Measurements from ENCODE around the gene OSBPL5.
A peak's percentile ranks its signal among the peaks of the same experiment; 100 is the strongest.

The OSBPL5 gene

GRCh38 chr11:3080733-3081385 is 84.3 kb downstream of the OSBPL5 start:
- Histone ChIP-seq H3K4me2 (ENCODE audit: insufficient read depth, low read length, poor library complexity, severe bottlenecking) (no peak overlapping the region), H2BK12ac (ENCODE audit: low read length) (no peak overlapping the region), H3K9me3 (replicated peaks in 1 of 2; ENCODE audit: control insufficient read depth in 2 of 2, insufficient read depth in 1 of 2, low read depth in 1 of 2, low read length in 2 of 2) (no peaks in the 10 kb centered on the region), H3K27me3 (ENCODE audit: control insufficient read depth in 3 of 3, insufficient read depth in 3 of 3, low read depth in 1 of 3, low read length in 3 of 3) (peaks cover 0 to 2% (median 0%) of the 10 kb centered on the region in 3 experiments), H3K4me3 (ENCODE audit: low read length in 2 of 2) (no peak overlapping the region), H3K14ac (ENCODE audit: low read length) (no peak overlapping the region), H4K8ac (ENCODE audit: low read depth, low read length) (no peak overlapping the region), H3K4me1 (ENCODE audit: control insufficient read depth in 2 of 2, insufficient read depth in 1 of 2, low read depth in 1 of 2, low read length in 2 of 2) (no peaks in the 10 kb centered on the region), H3K79me1 (ENCODE audit: low read depth, low read length) (no peaks in the 10 kb centered on the region), H3K23ac (ENCODE audit: low read depth, low read length, poor library complexity) (no peak overlapping the region), H3K36me3 (replicated peaks in 1 of 2; ENCODE audit: control insufficient read depth in 2 of 2, insufficient read depth in 2 of 2, low read length in 2 of 2) (peaks cover 0 to 1% of the 10 kb centered on the region in 2 donors), H2AK5ac (ENCODE audit: low read depth, low read length) (no peak overlapping the region), H2BK120ac (ENCODE audit: low read depth, low read length) (no peak overlapping the region), H3K18ac (ENCODE audit: low read length) (no peak overlapping the region), H3K27ac (replicated peaks; ENCODE audit: low read length) (no peak overlapping the region), H2BK5ac (ENCODE audit: low read length) (no peak overlapping the region), H3K4ac (ENCODE audit: low read length) (no peak overlapping the region), H2AFZ (ENCODE audit: low read length) (no peak overlapping the region), H3K9ac (ENCODE audit: low read depth, low read length, poor library complexity) (no peak overlapping the region), H4K91ac (ENCODE audit: low read depth, low read length, poor library complexity) (no peak overlapping the region), H2BK15ac (ENCODE audit: low read length) (no peak overlapping the region)
- no CpG with 5 or more reads among the region's 13 CpGs for WGBS, 2 donors (ENCODE audit: extremely low coverage in 2 of 2, insufficient read length in 2 of 2, insufficient replicate concordance in 1 of 2)
- DNase-seq (ENCODE audit: low spot score): no peak

DNA sequence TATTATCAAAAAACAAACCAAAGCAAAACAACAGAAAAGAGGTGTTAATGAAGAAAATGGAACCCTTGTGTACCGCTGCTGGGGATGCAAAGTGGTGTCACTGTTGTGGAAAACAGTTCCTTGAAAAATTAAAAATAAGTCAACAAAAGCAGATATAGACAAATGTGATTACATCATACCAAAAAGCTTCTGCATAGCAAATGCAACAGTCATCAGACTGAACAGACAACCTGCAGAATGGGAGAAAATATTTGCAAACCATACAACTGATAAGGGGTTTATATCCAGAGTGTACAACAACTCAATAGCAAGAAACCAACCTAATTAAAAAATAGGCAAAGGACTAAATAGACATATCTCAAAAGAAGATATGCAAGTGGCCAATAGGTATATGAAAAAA is 85.0 kb downstream of the OSBPL5 start:
- Histone ChIP-seq H3K79me1 (ENCODE audit: low read depth, low read length) (no peaks in the 10 kb centered on the region), H3K9me3 (replicated peaks in 1 of 2; ENCODE audit: control insufficient read depth in 2 of 2, insufficient read depth in 1 of 2, low read depth in 1 of 2, low read length in 2 of 2) (no peaks in the 10 kb centered on the region), H3K36me3 (replicated peaks in 1 of 2; ENCODE audit: control insufficient read depth in 2 of 2, insufficient read depth in 2 of 2, low read length in 2 of 2) (peaks cover 0 to 1% of the 10 kb centered on the region in 2 donors), H3K27me3 (ENCODE audit: control insufficient read depth in 3 of 3, insufficient read depth in 3 of 3, low read depth in 1 of 3, low read length in 3 of 3) (peaks cover 0 to 2% (median 0%) of the 10 kb centered on the region in 3 experiments), H4K8ac (ENCODE audit: low read depth, low read length) (no peak overlapping the region), H2BK120ac (ENCODE audit: low read depth, low read length) (no peak overlapping the region), H3K9ac (ENCODE audit: low read depth, low read length, poor library complexity) (no peak overlapping the region), H3K4me2 (ENCODE audit: insufficient read depth, low read length, poor library complexity, severe bottlenecking) (no peak overlapping the region), H2BK15ac (ENCODE audit: low read length) (no peak overlapping the region), H3K23ac (ENCODE audit: low read depth, low read length, poor library complexity) (no peak overlapping the region), H3K18ac (ENCODE audit: low read length) (no peak overlapping the region), H3K4me1 (ENCODE audit: control insufficient read depth in 2 of 2, insufficient read depth in 1 of 2, low read depth in 1 of 2, low read length in 2 of 2) (no peaks in the 10 kb centered on the region), H3K4me3 (ENCODE audit: low read length in 2 of 2) (no peak overlapping the region), H2AK5ac (ENCODE audit: low read depth, low read length) (no peak overlapping the region), H2AFZ (ENCODE audit: low read length) (no peak overlapping the region), H2BK5ac (ENCODE audit: low read length) (no peak overlapping the region), H3K14ac (ENCODE audit: low read length) (no peak overlapping the region), H2BK12ac (ENCODE audit: low read length) (no peak overlapping the region), H4K91ac (ENCODE audit: low read depth, low read length, poor library complexity) (no peak overlapping the region), H3K27ac (replicated peaks; ENCODE audit: low read length) (no peak overlapping the region), H3K4ac (ENCODE audit: low read length) (no peak overlapping the region)
- no peak for DNase-seq (ENCODE audit: low spot score)
- no CpG with 5 or more reads among the region's 1 CpG for WGBS, 2 donors (ENCODE audit: extremely low coverage in 2 of 2, insufficient read length in 2 of 2, insufficient replicate concordance in 1 of 2)

DNA sequence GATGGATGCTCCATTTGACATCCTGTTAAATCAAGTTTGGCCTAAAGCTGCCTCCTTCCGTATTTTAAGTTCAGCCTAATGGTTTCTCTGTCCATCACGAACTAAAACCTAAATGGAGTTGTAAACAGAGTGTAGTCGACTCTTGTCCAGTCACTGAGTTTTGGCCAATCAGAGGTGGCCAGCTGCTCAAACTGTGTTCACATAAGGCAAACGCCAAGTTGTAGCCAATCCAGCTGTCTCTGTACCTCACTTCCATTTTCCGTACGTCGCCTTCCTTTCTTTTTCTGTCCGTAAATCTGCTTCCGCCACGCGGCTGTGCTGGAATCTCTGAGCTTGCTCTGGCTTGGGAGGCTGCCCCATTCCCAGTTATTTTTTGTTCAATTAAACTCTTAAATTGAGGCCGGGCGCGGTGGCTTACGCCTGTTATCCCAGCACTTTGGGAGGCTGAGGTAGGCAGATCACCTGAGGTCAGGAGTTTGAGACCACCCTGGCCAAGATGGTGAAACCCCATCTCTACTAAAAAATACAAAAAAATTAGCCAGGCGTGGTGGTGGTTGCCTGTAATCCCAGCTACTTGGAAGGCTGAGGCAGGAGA is 87.2 kb downstream of the OSBPL5 start:
- no peak for DNase-seq (ENCODE audit: low spot score)
- Histone ChIP-seq H3K79me1 (ENCODE audit: low read depth, low read length) (no peaks in the 10 kb centered on the region), H2AK5ac (ENCODE audit: low read depth, low read length) (no peak overlapping the region), H2BK120ac (ENCODE audit: low read depth, low read length) (no peak overlapping the region), H3K36me3 (replicated peaks in 1 of 2; ENCODE audit: control insufficient read depth in 2 of 2, insufficient read depth in 2 of 2, low read length in 2 of 2) (peaks cover 0 to 1% of the 10 kb centered on the region in 2 donors), H4K91ac (ENCODE audit: low read depth, low read length, poor library complexity) (no peak overlapping the region), H3K23ac (ENCODE audit: low read depth, low read length, poor library complexity) (no peak overlapping the region), H3K4ac (ENCODE audit: low read length) (no peak overlapping the region), H3K4me3 (ENCODE audit: low read length in 2 of 2) (no peak overlapping the region), H4K8ac (ENCODE audit: low read depth, low read length) (no peak overlapping the region), H3K14ac (ENCODE audit: low read length) (no peak overlapping the region), H3K9ac (ENCODE audit: low read depth, low read length, poor library complexity) (no peak overlapping the region), H3K4me2 (ENCODE audit: insufficient read depth, low read length, poor library complexity, severe bottlenecking) (no peak overlapping the region), H2BK12ac (ENCODE audit: low read length) (no peak overlapping the region), H2BK15ac (ENCODE audit: low read length) (no peak overlapping the region), H3K27me3 (ENCODE audit: control insufficient read depth in 3 of 3, insufficient read depth in 3 of 3, low read depth in 1 of 3, low read length in 3 of 3) (no peaks in the 10 kb centered on the region), H3K9me3 (replicated peaks in 1 of 2; ENCODE audit: control insufficient read depth in 2 of 2, insufficient read depth in 1 of 2, low read depth in 1 of 2, low read length in 2 of 2) (no peaks in the 10 kb centered on the region), H3K27ac (replicated peaks; ENCODE audit: low read length) (no peak overlapping the region), H2BK5ac (ENCODE audit: low read length) (no peak overlapping the region), H3K4me1 (ENCODE audit: control insufficient read depth in 2 of 2, insufficient read depth in 1 of 2, low read depth in 1 of 2, low read length in 2 of 2) (peaks cover under 1 to 4% of the 10 kb centered on the region in 2 donors), H2AFZ (ENCODE audit: low read length) (no peak overlapping the region), H3K18ac (ENCODE audit: low read length) (no peak overlapping the region)
- WGBS, 2 donors (ENCODE audit: extremely low coverage in 2 of 2, insufficient read length in 2 of 2, insufficient replicate concordance in 1 of 2): no CpG with 5 or more reads among the region's 16 CpGs

GRCh38 chr11:3077189-3077836 is 87.8 kb downstream of the OSBPL5 start:
- Histone ChIP-seq H3K23ac (ENCODE audit: low read depth, low read length, poor library complexity) (no peak overlapping the region), H2AFZ (ENCODE audit: low read length) (no peak overlapping the region), H3K9me3 (replicated peaks in 1 of 2; ENCODE audit: control insufficient read depth in 2 of 2, insufficient read depth in 1 of 2, low read depth in 1 of 2, low read length in 2 of 2) (no peaks in the 10 kb centered on the region), H3K4me3 (ENCODE audit: low read length in 2 of 2) (peak overlapping the region in 1 of 2 donors; percentile 9), H2AK5ac (ENCODE audit: low read depth, low read length) (peak overlapping the region; percentile 86), H3K4me2 (ENCODE audit: insufficient read depth, low read length, poor library complexity, severe bottlenecking) (no peak overlapping the region), H4K8ac (ENCODE audit: low read depth, low read length) (peak overlapping the region; percentile 65), H3K9ac (ENCODE audit: low read depth, low read length, poor library complexity) (no peak overlapping the region), H2BK5ac (ENCODE audit: low read length) (peak overlapping the region; percentile 39), H3K27me3 (ENCODE audit: control insufficient read depth in 3 of 3, insufficient read depth in 3 of 3, low read depth in 1 of 3, low read length in 3 of 3) (no peaks in the 10 kb centered on the region), H3K18ac (ENCODE audit: low read length) (peak overlapping the region; percentile 64), H3K4ac (ENCODE audit: low read length) (no peak overlapping the region), H3K4me1 (ENCODE audit: control insufficient read depth in 2 of 2, insufficient read depth in 1 of 2, low read depth in 1 of 2, low read length in 2 of 2) (peaks cover 3 to 4% of the 10 kb centered on the region in 2 donors), H3K36me3 (replicated peaks in 1 of 2; ENCODE audit: control insufficient read depth in 2 of 2, insufficient read depth in 2 of 2, low read length in 2 of 2) (peaks cover 0 to 1% of the 10 kb centered on the region in 2 donors), H2BK120ac (ENCODE audit: low read depth, low read length) (no peak overlapping the region), H3K14ac (ENCODE audit: low read length) (no peak overlapping the region), H3K27ac (replicated peaks; ENCODE audit: low read length) (no peak overlapping the region), H3K79me1 (ENCODE audit: low read depth, low read length) (no peaks in the 10 kb centered on the region), H2BK15ac (ENCODE audit: low read length) (peak overlapping the region; percentile 87), H2BK12ac (ENCODE audit: low read length) (no peak overlapping the region), H4K91ac (ENCODE audit: low read depth, low read length, poor library complexity) (no peak overlapping the region)
- no peak for DNase-seq (ENCODE audit: low spot score)
- WGBS, 2 donors (ENCODE audit: extremely low coverage in 2 of 2, insufficient read length in 2 of 2, insufficient replicate concordance in 1 of 2): no CpG with 5 or more reads among the region's 11 CpGs
